Calu3 (cell line): Measurements from ENCODE around the gene LRRN4. TPM values are rescaled to one million over a fixed set of nuclear protein-coding genes. Genes with fewer than 3 reads are reported as not detected.

ENCODE experiments used
- BruUV-seq: library from RNA; stranded (reverse); fragments of 400-500 nt; replicated peaks from 2 replicates; lab custom pipeline; 2021; lab: Mats Ljungman, UMichigan
- CTCF ChIA-PET: fragments of 300-600 bp; sonication (Branson Sonifier 250); formaldehyde crosslinking; loops from one replicate; lab custom pipeline; 2022; ENCODE audit warnings: antibody characterized with exemption; lab: Charles Lee
- DNase-seq: peaks from one replicate; pipeline ENCODE4 v3.0.0; 2022
- H3K27ac Mint-ChIP-seq: one replicate; pipeline ENCODE4 v1.8.0; 2022; ENCODE audit warnings: mixed read lengths; ENCODE audit not compliant: unreplicated experiment
- H3K27me3 Mint-ChIP-seq: one replicate; pipeline ENCODE4 v1.8.0; 2022; ENCODE audit warnings: mixed read lengths; ENCODE audit not compliant: unreplicated experiment
- H3K36me3 Mint-ChIP-seq: one replicate; pipeline ENCODE4 v1.8.0; 2022; ENCODE audit warnings: mild to moderate bottlenecking, moderate library complexity, mixed read lengths; ENCODE audit not compliant: insufficient read depth, unreplicated experiment
- H3K4me1 Mint-ChIP-seq: one replicate; pipeline ENCODE4 v1.8.0; 2022; ENCODE audit warnings: mild to moderate bottlenecking, low read depth, mixed read lengths; ENCODE audit not compliant: unreplicated experiment
- H3K4me3 Mint-ChIP-seq: one replicate; pipeline ENCODE4 v1.8.0; 2022; ENCODE audit warnings: mild to moderate bottlenecking, low read depth, moderate library complexity, mixed read lengths; ENCODE audit not compliant: unreplicated experiment
- H3K9me3 Mint-ChIP-seq: one replicate; pipeline ENCODE4 v1.8.0; 2022; ENCODE audit warnings: low read depth, mixed read lengths; ENCODE audit not compliant: unreplicated experiment
- CTCF ChIP-seq: fragments of 200-600 bp; IDR thresholded peaks from one replicate; pipeline ENCODE4 v1.8.0; 2022; ENCODE audit warnings: antibody characterized with exemption; ENCODE audit not compliant: unreplicated experiment
- intact Hi-C: fragments of 100-400 bp; cut with micrococcal nuclease; formaldehyde crosslinking; loops from one replicate; pipeline ENCODE4 v1.10.0; 2022; ENCODE audit not compliant: unreplicated experiment
- total RNA-seq: library from RNA; stranded (reverse); gene quantifications from 2 replicates; pipeline ENCODE4 v1.2.3, GENCODE V29; 2022

The LRRN4 gene
- total RNA-seq, 1 experiment from 2014 or later, result 2.6 TPM

GRCh38 chr20:6061544-6061943, 7.7 kb upstream of the LRRN4 start:
- Mint-ChIP-seq H3K9me3 (no peaks in the 10 kb centered on the region), H3K4me3 (no peak overlapping the region), H3K27me3 (no peaks in the 10 kb centered on the region), H3K27ac (no peak overlapping the region), H3K36me3 (no peaks in the 10 kb centered on the region), H3K4me1 (peaks cover 17% of the 10 kb centered on the region)
- TF ChIP-seq CTCF, result no peak
- CTCF ChIA-PET, result no interaction called here
- BruUV-seq, result no TSS peak
- intact Hi-C loops, result no loop called here
- no peak for DNase-seq

GRCh38 chr20:6060213-6060612, 6.4 kb upstream of the LRRN4 start:
- TF ChIP-seq CTCF, result no peak
- intact Hi-C loops, result no loop called here
- Mint-ChIP-seq H3K36me3 (no peaks in the 10 kb centered on the region), H3K27ac (no peak overlapping the region), H3K27me3 (no peaks in the 10 kb centered on the region), H3K9me3 (no peaks in the 10 kb centered on the region), H3K4me3 (no peak overlapping the region), H3K4me1 (peaks cover 17% of the 10 kb centered on the region)
- BruUV-seq, result no TSS peak
- no peak for DNase-seq
- CTCF ChIA-PET, result interaction anchor here (0.6 kb wide), 1 partner anchor 107 kb away, joined by 3 read pairs; no protein-coding TSS in a partner anchor

GRCh38 chr20:6058684-6059295, 4.9 kb upstream of the LRRN4 start:
- intact Hi-C loops, result no loop called here
- CTCF ChIA-PET, result no interaction called here
- H3K36me3 Mint-ChIP-seq, result no peaks in the 10 kb centered on the region
- no peak for TF ChIP-seq CTCF
- no peak for DNase-seq
- peaks cover 28% of the 10 kb centered on the region for H3K4me1 Mint-ChIP-seq
- no peak overlapping the region for H3K27ac Mint-ChIP-seq
- no peaks in the 10 kb centered on the region for H3K27me3 Mint-ChIP-seq
- BruUV-seq, result no TSS peak
- no peaks in the 10 kb centered on the region for H3K9me3 Mint-ChIP-seq
- H3K4me3 Mint-ChIP-seq, result no peak overlapping the region

GRCh38 chr20:6057691-6058090, 3.8 kb upstream of the LRRN4 start:
- H3K27me3 Mint-ChIP-seq, result no peaks in the 10 kb centered on the region
- no peak overlapping the region for H3K4me3 Mint-ChIP-seq
- H3K4me1 Mint-ChIP-seq, result peaks cover 39% of the 10 kb centered on the region
- no peak overlapping the region for H3K27ac Mint-ChIP-seq
- DNase-seq, result no peak
- intact Hi-C loops, result no loop called here
- peaks cover 7% of the 10 kb centered on the region for H3K36me3 Mint-ChIP-seq
- no peaks in the 10 kb centered on the region for H3K9me3 Mint-ChIP-seq
- TF ChIP-seq CTCF, result no peak
- no TSS peak for BruUV-seq
- CTCF ChIA-PET, result interaction anchor here (0.6 kb wide), 1 partner anchor 34 kb away, joined by 3 read pairs; no protein-coding TSS in a partner anchor
